ENCODE results near the gene RAP1GAP2.
A peak's percentile ranks its signal among the peaks of the same experiment; 100 is the strongest.

DNA sequence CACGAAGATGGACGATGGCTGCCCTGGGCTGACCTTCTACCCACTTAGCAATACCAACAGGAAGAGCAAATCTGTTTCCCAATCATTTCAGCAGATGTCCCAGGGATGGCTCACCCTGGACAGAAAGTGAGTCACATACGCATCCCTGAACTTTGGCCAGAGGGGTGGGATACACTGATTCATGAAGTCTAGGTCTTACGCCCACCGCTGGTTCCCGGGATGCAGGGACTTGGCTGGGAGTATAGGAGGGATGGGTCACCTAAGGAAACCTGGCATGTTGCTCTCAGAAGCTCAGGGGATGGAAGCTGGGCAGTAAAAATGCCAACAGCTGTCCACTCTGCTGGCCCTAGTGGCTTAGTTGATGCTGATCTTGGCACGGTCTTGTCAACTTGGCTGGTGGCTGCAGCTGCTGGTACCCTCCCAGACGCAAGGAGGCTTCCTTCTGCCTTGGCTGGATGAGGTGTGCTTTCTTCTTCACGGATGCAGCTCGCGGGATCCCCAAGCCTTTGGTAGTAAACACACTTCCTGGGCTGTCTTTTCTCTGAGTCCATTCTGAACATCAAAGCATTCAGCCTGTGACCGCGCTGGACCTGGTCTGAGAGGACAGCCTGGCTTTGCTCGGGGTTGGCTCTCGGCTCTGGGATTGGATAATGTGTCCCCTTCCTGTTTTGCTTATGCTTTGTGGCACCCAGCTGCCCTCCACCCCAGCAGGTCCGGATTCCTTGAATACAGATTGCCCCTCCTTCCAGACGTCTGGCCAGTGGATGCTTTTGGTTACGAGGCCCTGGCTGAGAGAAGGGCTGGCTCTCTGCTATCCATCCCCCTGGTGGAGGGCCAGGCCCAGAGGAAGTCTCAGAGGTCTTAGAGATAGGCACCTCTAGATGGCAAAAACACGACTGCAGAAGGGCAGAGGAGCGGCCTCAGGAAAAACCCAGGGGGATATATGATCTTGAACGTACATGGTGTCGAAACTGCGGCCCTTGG lies 71.5 kb downstream of the RAP1GAP2 start:
- TF ChIP-seq, protein P1, sequence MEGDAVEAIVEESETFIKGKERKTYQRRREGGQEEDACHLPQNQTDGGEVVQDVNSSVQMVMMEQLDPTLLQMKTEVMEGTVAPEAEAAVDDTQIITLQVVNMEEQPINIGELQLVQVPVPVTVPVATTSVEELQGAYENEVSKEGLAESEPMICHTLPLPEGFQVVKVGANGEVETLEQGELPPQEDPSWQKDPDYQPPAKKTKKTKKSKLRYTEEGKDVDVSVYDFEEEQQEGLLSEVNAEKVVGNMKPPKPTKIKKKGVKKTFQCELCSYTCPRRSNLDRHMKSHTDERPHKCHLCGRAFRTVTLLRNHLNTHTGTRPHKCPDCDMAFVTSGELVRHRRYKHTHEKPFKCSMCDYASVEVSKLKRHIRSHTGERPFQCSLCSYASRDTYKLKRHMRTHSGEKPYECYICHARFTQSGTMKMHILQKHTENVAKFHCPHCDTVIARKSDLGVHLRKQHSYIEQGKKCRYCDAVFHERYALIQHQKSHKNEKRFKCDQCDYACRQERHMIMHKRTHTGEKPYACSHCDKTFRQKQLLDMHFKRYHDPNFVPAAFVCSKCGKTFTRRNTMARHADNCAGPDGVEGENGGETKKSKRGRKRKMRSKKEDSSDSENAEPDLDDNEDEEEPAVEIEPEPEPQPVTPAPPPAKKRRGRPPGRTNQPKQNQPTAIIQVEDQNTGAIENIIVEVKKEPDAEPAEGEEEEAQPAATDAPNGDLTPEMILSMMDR (IDR thresholded peaks at IDR 0.05), result peak; percentile 48
- TF ChIP-seq EZH2phosphoT487 (IDR thresholded peaks at IDR 0.05), result no peak

All from neural progenitor cell (in vitro differentiated cells).